ENCODE data around the gene ESPN.

ESPN gene

DNA sequence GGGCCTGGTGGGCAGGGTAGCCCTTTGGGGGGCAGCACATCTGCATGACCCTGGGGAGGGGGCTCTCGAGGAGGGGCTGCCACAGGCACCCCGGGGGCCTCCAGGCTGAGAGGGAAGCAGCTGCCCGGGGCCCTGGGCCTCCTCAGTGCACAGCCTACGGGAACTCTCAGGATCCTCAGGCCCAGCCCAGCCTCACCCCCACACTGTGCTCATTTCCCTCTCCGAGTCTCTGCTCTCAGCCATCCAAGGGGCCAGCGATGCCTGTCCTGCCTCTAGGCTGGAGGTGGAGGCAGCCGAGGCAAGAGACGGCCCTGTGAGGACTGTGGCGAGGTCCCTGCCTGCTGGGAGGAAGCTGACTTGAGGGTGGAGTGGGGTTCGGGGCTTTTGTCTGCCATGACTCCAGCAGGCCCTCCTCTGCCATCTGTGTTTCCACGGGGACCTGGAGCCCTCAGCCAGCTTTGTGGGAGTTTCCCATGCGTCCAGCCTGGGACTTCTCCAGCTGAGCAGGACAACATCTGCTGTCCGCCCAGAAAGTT, 74.1 kb downstream of the ESPN start:
- DNase-seq = peak in 1 of 4 experiments; percentile 52

DNA sequence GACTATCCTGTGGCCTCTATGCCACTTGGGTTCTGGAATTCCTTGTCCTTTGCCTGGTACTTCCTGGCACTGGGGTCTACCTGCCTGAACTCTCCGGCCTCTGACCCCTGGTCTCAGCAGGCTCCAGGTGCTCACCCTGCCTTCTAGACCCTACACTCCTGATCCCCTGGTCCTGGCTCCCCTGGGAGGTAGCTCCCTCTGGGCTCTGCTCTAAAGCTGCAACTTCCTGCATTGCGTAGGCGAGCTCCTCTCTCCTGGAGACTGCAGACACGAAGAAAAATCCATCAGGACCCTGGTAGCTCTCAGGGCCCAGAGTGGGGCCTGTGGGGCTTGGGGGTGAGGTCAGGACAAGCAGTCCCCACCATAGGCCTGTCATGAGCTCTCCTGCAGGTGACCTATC, 74.7 kb downstream of the ESPN start:
- DNase-seq = no peak

DNA sequence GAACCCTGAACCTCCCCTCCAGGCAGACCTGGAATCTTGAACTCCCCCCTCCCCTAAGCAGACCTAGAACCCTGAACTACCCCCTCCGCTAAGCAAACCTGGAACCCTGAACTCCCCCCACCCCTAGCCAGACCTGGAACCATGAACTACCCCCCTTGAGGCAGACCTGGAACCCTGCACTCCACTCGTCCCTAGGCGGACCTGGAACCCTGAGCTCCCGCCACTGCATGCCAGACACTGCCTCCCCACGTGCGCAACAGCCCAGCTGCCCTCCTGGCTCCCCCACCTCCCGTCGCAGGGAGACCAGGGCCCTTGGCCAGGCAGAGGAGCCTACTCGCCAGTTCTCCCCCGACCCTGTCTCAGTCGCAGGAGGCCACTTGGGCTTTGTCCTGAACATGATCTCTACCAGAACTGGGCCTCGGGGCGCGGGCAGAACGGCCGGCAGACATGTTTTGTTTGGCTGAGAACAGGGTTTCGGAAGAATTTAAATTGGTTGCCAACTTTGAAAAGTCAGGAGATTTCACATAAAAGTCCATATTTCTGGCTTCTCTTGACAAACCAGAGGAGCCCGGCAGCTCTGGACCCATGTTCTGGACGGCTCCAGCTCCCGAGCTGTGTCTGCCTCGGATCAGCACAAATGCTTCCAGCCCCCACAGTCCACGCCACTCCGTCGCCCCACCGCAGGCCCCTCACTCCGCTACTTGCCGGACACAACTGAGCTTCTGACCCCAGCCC, 76.1 kb downstream of the ESPN start:
- DNase-seq = no peak

DNA sequence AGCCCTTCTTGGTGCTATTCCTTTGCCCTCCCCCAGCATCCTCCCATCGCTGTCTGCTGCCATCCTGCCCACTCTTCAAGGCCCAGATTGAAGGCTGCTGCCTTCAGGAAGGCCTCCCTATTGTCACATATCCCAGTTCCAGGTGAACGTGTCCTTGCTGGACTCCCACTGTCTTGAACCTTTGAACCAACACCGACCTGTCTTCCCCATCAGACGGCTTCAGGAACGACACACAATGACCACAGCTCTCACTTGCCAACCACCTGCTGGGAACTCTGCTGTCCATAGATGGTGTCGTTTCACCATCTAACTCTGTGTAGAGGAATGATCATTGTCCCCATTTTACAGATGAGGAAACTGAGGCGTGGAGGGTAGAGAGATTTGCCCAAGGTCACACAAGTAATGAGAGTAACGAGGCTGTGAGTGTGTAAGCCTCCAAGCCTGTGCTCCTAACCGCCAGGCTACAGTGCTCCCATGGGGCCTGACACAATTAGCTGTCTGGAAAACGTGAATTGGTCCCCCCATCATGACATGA, 76.8 kb downstream of the ESPN start:
- no peak for DNase-seq

DNA sequence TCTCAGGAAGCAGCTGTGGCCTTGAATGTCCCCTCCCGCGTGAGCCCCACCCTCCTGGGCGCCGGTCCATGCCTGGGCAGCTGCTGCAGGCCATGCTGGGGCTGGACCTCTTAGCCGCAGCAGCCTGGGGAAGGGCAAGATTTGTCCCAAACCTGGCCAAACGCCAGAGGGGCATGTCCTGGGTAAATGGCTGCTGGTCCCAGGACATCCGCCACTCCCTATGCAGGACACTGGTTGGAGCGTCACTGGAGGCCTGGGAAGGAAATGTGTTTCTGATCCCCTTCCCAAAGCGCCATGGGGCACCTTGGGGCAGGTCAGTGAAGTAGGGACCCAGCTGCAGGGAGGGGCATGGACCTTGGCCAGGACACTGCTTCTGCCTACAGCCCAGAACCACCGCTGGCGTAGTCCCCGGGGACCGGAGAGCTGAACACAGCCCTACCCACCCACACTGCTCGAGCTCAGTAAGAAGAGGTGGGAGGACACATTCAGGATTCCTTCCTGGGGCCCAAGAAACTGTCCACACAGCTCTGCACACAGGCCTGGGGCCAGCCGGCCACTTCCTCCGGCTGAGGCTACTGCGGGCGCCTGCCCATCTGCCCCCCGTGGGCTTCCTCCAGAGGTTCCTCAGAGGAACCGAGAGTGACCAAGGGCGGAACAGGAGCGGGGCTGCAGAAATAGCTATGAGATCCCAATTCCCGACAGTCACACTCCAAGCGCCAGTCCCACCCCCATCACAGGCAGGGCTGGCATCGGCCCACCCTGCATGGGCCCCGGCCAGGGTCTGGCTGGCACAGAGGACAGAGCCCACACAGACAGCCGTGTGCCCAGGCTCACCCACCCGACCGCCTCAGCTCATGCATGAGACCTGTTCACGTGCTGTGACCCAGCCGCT, 77.7 kb downstream of the ESPN start:
- peak; percentile 39 to 76 (median 66) for DNase-seq

DNA sequence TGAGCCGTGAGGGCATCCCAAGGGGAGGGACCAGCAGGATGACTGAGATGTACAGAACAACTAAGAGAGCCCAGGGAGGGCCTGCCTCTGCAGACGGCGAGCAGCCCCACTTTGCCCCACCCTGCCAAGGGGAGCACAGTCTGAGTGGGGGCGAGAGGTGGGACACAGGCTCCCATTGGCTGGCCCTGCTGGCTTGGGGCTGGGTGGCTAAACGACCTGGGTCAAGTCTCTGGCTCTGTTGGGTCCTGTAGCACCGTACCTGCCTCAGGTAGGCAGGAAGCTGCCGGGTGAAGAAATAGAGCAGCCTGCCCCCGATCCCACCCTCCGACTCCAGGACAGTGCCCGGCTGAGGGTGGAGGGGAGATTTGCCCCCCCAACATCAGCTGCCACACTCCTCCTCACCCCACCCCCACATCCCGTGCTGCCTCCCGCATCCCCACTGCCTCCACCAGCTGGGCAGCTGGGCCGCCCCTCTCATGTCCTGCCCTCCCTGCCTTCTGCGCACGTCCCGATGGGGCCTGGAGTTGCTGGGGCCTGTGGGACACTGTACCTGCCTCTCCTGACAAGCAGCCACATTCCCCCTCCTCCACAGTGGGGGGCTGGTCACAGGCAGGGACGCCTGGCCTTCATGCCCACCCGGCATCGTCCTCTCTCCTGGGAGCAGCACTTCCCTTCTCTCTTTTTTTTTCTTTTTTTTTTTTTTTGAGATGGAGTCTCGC, 79.5 kb downstream of the ESPN start:
- no peak for DNase-seq

DNA sequence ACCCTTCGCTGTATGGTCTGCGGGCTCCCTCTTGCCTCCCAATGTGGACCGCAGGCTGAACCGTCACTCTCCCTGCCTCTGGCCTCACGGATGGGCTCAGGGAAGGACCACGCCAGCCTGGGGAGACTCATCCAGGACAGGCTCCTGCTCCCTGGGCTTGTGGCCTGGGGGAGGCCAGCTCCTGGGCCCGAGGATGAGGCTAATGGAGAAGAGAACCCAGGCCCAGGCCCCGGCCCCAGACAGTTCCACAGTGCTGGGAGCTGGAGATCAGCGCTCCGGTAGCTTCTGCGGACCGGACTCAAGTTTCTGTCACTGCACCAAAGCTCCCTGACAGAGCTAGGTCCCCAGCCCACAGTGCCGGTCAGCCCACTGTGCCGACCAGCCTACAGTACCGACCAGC, 80.3 kb downstream of the ESPN start:
- no peak for DNase-seq

DNA sequence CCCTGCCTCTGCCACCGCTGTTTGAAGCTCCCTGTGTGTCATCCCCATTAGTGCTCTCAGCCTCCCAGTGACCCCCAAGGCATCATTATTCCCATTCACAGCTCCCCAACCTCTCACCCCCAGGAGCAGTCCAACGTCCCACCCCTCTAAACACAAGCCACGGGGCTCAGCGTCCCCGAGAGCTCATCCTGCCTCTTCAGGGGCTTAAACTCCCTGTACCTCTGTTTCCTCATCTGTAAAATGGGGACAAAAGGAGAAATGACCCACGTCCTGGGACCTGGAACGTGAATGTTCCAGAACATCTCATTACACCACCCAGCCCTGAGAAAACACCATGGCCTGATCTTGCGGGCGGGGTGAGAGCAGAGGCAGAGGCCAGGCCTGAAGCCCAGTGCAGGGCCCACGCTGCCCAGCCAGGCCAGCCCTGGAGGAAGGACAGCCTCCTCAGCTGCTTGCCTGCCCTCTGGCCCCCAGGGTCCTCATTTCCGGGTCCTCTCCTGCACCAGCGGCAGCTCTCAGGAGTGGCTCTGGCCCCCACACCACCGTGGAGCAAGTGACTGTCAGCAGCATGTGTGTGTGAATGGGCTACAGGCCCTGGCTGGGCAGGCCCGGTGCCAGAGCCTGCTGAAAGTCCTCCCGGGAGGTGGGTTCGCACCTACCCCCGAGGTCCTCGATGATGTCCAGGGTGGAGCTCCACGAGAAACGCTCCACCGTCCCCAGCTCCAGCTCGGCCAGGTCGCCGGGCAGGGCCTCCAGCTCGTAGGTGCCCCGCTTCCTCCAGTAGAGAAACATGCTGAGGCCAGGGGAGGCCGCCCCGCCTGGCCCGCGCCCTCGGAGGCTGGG, 81.0 kb downstream of the ESPN start:
- DNase-seq = no peak

DNA sequence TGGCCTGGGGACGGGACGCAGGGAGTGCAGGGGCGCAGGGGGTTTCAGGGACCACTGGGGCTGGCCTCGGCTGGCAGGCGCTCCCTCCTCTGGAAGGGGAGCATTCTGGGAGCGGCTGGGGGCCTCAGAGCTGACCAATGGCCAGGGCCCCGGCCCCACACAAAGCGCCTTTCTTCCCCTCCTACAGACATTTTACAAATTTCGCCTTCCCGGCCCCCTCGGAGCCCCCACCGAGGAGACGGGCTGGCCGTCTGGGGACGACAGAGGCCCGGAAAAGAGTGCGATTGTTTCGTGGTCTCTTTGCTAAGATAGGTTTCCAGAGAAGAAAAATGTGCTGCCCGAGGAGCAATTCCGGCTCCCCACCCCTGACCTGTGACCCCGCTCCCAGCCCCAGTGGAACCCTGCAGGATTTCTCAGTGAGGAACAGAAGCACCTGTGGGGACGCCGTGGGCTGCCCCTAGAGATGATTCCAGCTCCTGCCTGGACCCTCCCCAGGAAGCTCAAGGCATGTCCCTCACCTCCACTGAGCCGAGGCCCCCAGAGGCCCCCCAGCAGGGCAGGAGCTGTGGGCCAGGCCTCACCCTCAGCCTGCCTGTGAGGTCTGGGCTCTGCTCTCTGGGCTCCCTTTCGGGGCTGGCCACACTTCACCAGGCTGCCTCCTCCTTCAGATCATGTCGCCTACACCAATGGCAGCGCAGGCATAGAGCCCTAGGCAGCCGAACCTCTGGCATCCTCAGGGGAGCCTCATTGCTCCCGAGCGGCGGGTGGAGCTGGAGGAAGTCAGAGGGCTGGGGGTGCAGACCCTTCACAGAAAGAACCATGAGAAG, 81.8 kb downstream of the ESPN start:
- DNase-seq = no peak

DNA sequence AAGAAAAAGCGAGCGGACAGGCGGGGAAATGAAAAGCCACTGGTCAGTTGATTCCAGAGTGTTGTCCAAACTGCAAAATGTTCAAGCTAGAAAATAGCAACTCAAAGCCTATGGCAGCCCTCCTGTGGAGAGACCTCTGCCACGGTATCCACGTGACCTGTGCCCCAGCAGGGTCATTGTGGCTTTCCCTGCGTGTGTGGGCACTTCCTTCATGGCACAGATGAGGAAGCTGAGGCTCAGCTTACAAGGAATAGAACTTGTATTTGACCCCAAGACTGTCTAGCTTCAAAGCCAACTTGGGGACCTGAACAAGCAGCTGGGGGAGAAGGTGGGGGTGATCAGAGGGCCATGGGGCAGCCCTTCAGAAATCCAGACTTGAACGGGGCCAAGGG, 82.5 kb downstream of the ESPN start:
- DNase-seq = peak; percentile 76 to 88 (median 86)

DNA sequence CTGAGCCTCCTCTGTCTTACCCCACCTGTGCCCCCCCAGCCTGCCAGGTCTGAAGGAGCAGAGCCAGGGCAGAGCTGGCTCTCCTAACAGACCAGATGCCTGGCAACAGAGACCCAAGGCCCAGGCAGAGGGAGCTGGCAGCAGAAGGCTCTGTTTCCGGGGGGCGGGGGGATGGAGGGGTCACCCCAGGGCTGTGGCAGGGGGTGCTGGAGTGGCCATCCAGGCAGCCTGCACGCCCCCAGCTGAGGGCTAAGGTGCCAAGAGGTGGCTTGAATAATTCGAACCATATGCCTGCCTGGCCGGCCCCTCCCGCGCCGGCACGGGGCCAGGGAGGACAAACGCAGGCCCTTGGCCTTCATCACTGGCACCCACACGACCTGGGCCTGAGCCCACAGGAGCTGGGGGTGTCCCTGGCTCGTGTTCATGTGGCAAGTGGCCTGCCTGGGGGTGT, 82.9 kb downstream of the ESPN start:
- no peak for DNase-seq

DNA sequence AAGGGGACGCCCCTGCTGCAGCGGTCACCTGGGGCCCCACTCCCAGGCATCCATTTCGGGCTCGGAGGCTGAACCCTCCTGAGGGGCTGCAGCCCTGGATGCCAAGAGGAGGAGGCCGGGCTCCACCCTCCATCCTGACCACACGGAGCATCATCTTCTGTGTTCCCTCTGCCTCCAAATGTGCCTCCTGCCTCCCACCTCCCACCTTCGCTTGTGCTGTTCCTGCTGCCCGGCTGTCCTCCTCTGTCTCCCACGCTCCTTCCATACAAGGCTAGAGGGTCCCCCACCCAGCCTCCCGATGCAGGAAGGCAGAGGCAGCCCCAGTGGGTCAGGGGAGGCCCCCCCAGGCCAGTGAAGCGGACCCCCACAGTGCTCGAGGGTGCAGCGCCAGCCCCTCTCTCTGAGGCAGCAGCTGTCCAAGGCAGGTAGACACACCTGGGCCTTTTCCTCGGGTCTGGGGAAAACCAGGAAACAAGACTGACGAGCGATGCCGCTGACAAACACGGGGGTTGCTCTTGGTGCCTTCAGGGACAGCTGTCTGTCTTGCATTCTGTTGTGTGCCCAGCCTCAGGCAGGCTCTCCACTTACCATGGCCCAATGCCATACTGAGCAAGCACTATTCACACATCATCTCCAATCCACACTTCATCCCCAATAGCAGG, 83.7 kb downstream of the ESPN start:
- DNase-seq = no peak

DNA sequence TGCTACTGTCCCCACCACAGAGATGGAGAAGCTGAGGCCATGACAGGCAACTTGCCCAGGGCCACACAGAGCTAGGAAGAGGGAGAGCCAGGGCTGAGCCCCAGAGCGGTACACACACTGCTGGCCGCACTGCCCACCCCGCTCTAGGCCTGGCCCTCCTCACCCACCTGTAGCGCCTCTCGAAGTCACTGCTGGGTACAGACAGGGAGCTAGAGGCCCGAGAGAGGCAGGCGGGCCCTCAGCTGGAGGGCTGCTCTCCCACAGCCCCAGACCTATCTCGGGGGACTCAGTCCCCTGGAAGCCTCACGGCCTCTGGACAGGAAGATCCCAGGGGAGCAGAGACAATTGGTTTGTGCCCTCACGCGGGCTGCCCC, 84.2 kb downstream of the ESPN start:
- DNase-seq = no peak

DNA sequence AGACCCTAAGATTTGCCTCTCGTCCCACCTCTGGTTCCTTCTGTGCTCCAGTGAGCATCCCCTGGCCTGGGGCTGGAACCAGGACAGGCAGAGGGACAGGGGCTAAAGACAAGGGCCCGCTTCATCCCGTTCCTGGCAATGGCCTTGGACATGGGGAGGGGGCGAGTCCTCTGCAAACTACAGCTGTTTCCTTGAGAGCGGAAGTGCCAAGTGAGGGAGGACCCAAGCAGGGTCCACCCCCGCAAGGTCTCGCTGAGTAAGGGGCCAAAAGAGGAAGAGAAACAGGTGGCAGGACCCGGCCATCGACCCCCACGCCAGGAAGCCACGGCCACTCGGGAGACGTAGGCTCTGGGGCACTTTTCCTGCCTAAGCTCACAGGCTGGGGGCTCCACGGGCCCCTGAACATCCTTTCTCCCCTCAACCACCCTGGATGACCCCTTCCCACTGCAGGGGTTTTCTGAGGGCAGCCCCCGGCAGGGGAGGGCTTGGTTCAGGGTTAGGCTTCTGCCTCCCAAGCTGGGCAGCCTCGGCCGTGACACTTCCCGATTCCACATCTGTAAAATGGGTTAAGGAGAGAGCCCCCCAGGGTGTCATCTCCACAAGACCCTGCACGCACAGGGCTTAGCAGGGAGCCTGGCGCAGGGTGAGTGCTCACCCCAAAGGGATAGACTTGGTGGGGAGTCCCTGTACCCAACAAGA, 84.8 kb downstream of the ESPN start:
- peak; percentile 30 to 69 (median 62) for DNase-seq

DNA sequence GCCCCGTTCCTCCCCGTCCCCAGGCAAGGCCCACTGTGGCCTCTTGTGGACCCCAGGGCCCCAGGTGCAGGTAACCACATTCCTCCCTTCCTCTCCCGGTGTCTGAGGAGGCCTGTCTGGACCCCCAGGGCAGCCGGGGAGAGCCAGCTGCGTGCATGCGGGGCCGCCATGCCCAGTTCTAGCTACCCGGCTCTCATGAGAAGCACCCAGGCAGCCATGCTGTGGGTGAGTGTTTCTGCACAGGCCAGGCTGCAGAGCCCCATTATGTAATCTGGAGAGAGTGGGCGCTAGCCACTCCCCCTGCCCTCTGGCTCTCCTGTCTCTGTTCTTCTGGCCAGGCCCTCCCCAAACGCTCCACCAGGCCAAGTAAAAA, 85.3 kb downstream of the ESPN start:
- peak; percentile 80 to 90 (median 88) for DNase-seq

DNA sequence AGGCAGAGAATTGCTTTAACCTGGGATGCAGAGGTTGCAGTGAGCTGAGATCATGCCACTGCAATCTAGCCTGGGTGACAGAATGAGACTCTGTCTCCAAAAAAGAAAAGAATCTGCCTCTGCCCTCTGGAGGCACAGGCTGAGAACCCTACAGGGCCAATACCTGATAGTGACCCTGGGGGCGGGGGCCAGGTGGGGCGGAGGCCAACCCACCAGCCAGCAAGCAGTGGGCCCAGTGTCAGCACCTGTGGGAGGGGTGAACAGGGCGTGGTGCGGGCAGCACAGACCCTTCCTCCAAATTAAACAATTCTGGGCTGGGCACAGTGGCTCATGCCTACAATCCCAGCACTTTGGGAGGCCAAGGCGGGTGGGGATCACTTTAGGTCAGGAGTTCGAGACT, 85.9 kb downstream of the ESPN start:
- no peak for DNase-seq

All from suppressor macrophage (primary cell).